CD8-positive, alpha-beta memory T cell (primary cell): ENCODE measurements around the gene AKAP13. TPM values are rescaled to one million over a fixed set of nuclear protein-coding genes. Genes with fewer than 3 reads are reported as not detected.
"Not testable (repeated sequence)": the region's sequence is repeated elsewhere in the genome, so short reads cannot be mapped to it uniquely, and the experiment has no call there.

Experiments used
- CTCF ChIA-PET: fragments of 350-600 bp; sonication (Branson Sonifier 250); formaldehyde crosslinking; loops from one replicate; lab custom pipeline; 2021; ENCODE audit warnings: antibody characterized with exemption; lab: Charles Lee
- POLR2A ChIA-PET: fragments of 350-600 bp; sonication (Branson Sonifier 250); formaldehyde crosslinking; loops from one replicate; lab custom pipeline; 2021; ENCODE audit warnings: antibody characterized with exemption; lab: Charles Lee
- DNase-seq, 5 donors: peaks; one replicate each; pipeline versions ENCODE4 v3.0.0 to v3.0.0-alpha.2; 2020 to 2022; ENCODE audit warnings: mixed read lengths in 1 of 5
- H3K27ac ChIP-seq: one replicate; pipeline ENCODE4 v1.7.0; 2013; ENCODE audit warnings: low read depth, mild to moderate bottlenecking, low read length, moderate library complexity
- H3K27me3 ChIP-seq: 2 replicates; pipeline ENCODE4 v1.7.0; 2013; ENCODE audit warnings: low read length, mild to moderate bottlenecking; ENCODE audit not compliant: insufficient read depth, poor library complexity, severe bottlenecking
- H3K36me3 ChIP-seq: 2 replicates; pipeline ENCODE4 v1.7.0; 2013; ENCODE audit warnings: mild to moderate bottlenecking, low read length, moderate library complexity; ENCODE audit not compliant: insufficient read depth
- H3K4me1 ChIP-seq: 2 replicates; pipeline ENCODE4 v1.7.0; 2013; ENCODE audit warnings: mild to moderate bottlenecking, low read length, moderate library complexity; ENCODE audit not compliant: insufficient read depth
- H3K4me3 ChIP-seq: 2 replicates; pipeline ENCODE4 v1.7.0; 2013; ENCODE audit warnings: mild to moderate bottlenecking, low read length
- H3K9me3 ChIP-seq: 2 replicates; pipeline ENCODE4 v1.7.0; 2013; ENCODE audit warnings: mild to moderate bottlenecking, low read length
- H3K27ac Mint-ChIP-seq, 8 donors: one replicate each; pipeline ENCODE4 v1.8.0; 2020 to 2021; ENCODE audit warnings: mixed read lengths in 8 of 8, mild to moderate bottlenecking in 6 of 8, inconsistent platforms in 3 of 8, moderate library complexity in 3 of 8
- H3K27me3 Mint-ChIP-seq, 2 donors: one replicate each; pipeline ENCODE4 v1.8.0; 2020 to 2021; ENCODE audit warnings: mixed read lengths in 2 of 2, mild to moderate bottlenecking in 1 of 2, moderate library complexity in 1 of 2
- H3K36me3 Mint-ChIP-seq, 3 donors: one replicate each; pipeline ENCODE4 v1.8.0; 2020 to 2021; ENCODE audit warnings: mixed read lengths in 3 of 3, inconsistent platforms in 1 of 3, mild to moderate bottlenecking in 1 of 3
- H3K4me1 Mint-ChIP-seq, 3 donors: one replicate each; pipeline ENCODE4 v1.8.0; 2020 to 2021; ENCODE audit warnings: mixed read lengths in 3 of 3, inconsistent platforms in 1 of 3, mild to moderate bottlenecking in 1 of 3
- H3K4me3 Mint-ChIP-seq, 7 donors: one replicate each; pipeline ENCODE4 v1.8.0; 2020 to 2021; ENCODE audit warnings: mixed read lengths in 7 of 7, mild to moderate bottlenecking in 6 of 7, moderate library complexity in 4 of 7, inconsistent platforms in 2 of 7
- H3K9me3 Mint-ChIP-seq, 5 donors: one replicate each; pipeline ENCODE4 v1.8.0; 2020 to 2022; ENCODE audit warnings: mixed read lengths in 5 of 5, mild to moderate bottlenecking in 3 of 5, moderate library complexity in 2 of 5, inconsistent platforms in 1 of 5
- polyA plus RNA-seq: library from polyadenylated mRNA; unstranded; fragments of 300-500 nt; fragmentation: Illumina TruSeq; gene quantifications from one replicate; pipeline ENCODE4 v1.2.3, GENCODE V29; 2021
- total RNA-seq, 2 experiments: library from RNA; stranded (reverse); gene quantifications; one replicate each; pipeline ENCODE4 v1.2.3, GENCODE V29; 2021

The AKAP13 gene
- total and polyA plus RNA-seq, 3 experiments from 2014 or later: 109 to 234 (median 113) TPM

DNA sequence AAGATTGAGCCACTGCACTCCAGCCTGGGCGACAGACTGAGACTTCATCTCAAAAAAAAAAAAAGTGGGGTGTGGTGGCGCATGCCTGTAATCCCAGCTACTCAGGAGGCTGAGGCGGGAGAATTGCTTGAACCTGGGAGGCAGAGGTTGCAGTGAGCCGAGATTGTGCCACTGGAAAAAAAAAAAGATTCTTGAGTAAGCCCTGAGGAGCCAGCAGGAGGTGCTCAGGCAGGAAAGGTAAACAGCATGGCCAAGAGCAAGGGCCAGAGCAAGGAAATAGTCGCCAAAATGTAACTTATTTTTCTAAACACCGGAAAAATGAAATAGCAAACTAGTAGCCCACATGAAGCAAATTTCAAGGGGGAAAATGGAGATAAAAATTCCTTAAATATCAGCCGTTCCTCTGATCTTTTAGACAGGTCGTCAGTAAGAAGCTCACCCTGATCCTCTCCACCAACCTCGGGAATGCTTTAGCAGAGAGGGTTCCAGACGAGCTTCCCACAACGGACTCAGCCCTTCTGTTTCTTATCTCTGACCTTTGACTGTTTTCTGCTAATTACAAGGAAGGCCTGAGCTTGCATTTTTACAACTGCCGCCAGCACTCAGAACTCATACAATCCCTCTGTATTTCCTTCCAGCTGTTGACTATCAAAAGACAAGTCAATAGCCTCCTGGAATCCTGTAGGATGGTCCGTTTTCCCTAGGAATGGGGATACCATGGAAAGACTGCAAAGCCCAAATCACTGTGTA is 45.0 kb upstream of the AKAP13 start:
- Histone ChIP-seq H3K27ac (no peak overlapping the region), H3K27me3 (no peaks in the 10 kb centered on the region), H3K4me1 (peaks cover 18% of the 10 kb centered on the region), H3K36me3 (no peaks in the 10 kb centered on the region), H3K4me3 (no peak overlapping the region), H3K9me3 (no peaks in the 10 kb centered on the region)
- H3K4me1 Mint-ChIP-seq: peaks cover 17 to 23% (median 17%) of the 10 kb centered on the region in 3 donors
- CTCF ChIA-PET: no interaction called here
- POLR2A ChIA-PET: no interaction called here
- no peak for DNase-seq
- peaks cover 0 to 2% (median 0%) of the 10 kb centered on the region in 5 donors for H3K9me3 Mint-ChIP-seq
- H3K36me3 Mint-ChIP-seq: no peaks in the 10 kb centered on the region
- peak overlapping the region in 1 of 8 donors; percentile 8 for H3K27ac Mint-ChIP-seq
- H3K27me3 Mint-ChIP-seq: no peaks in the 10 kb centered on the region
- H3K4me3 Mint-ChIP-seq: no peak overlapping the region

DNA sequence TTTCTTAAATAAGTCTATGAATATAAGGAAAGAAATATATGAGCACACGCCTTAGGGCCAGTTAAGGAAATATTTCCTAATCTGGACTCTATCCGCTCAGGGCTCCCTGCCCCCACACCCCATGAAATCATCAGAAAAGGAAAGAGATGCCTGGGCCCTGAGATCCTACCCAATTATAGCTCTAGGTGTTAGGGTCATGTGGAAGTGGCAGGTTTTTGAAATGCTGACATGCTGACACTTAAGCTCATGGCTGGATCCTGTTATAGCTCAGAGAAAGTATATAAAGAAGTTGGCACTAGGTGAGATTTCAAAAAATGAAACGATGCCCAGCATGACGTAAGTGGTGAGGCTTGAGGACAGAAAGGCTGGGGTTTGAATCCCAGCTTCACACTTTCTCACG is 43.5 kb upstream of the AKAP13 start:
- Mint-ChIP-seq H3K4me3 (no peak overlapping the region), H3K4me1 (peaks cover 2 to 8% (median 2%) of the 10 kb centered on the region in 3 donors), H3K27me3 (no peaks in the 10 kb centered on the region), H3K27ac (no peak overlapping the region), H3K9me3 (peaks cover 0 to 2% (median 0%) of the 10 kb centered on the region in 5 donors), H3K36me3 (no peaks in the 10 kb centered on the region)
- Histone ChIP-seq H3K27me3 (no peaks in the 10 kb centered on the region), H3K9me3 (no peaks in the 10 kb centered on the region), H3K4me3 (no peak overlapping the region), H3K4me1 (peaks cover 2% of the 10 kb centered on the region), H3K36me3 (no peaks in the 10 kb centered on the region), H3K27ac (no peak overlapping the region)
- ChIA-PET CTCF (interaction anchor here (0.9 to 1.1 kb wide), 2 partner anchors 41 to 167 kb away, joined by 3 to 4 read pairs; no protein-coding TSS in a partner anchor), POLR2A (no interaction called here)
- DNase-seq: no peak

DNA sequence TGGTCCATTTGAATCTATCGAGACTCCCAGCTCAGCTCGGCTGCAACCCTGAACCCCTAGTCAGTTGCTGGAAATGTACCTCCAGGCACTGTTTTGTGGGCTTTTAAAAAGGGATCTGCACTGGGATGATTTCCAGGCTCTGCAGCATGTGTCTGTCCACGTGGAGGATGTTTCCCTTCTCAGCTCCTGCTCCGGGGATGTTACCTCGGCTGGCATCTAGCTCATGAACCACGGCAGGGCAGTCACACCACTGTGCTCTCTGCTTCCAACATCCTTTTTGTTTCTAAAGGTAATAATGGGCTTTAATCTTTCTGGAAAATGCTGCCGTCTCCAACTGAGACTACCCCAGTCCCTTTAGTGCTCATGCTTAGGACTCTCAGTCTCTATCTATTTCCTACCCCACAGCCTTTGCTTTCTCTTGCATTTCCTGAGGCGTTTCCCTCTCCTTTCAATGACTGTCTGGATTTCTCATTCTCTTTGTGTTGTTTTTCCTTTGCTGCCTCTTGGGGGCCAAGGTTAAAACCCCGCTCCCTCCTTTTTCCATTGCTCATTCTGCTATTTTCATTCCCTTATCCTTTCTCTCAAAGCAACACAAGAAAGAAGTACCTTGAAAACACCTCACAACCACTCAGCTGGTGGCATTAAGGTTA is 42.9 kb upstream of the AKAP13 start:
- Histone ChIP-seq H3K4me3 (no peak overlapping the region), H3K9me3 (no peaks in the 10 kb centered on the region), H3K27ac (no peak overlapping the region), H3K36me3 (no peaks in the 10 kb centered on the region), H3K27me3 (no peaks in the 10 kb centered on the region), H3K4me1 (no peaks in the 10 kb centered on the region)
- Mint-ChIP-seq H3K36me3 (no peaks in the 10 kb centered on the region), H3K4me1 (peaks cover 0 to 4% (median under 1%) of the 10 kb centered on the region in 3 donors), H3K4me3 (no peak overlapping the region), H3K9me3 (peaks cover 0 to 2% (median 0%) of the 10 kb centered on the region in 5 donors), H3K27me3 (no peaks in the 10 kb centered on the region), H3K27ac (no peak overlapping the region)
- ChIA-PET CTCF (interaction anchor here (0.9 to 1.1 kb wide), 2 partner anchors 41 to 166 kb away, joined by 3 to 4 read pairs; no protein-coding TSS in a partner anchor), POLR2A (no interaction called here)
- no peak for DNase-seq

DNA sequence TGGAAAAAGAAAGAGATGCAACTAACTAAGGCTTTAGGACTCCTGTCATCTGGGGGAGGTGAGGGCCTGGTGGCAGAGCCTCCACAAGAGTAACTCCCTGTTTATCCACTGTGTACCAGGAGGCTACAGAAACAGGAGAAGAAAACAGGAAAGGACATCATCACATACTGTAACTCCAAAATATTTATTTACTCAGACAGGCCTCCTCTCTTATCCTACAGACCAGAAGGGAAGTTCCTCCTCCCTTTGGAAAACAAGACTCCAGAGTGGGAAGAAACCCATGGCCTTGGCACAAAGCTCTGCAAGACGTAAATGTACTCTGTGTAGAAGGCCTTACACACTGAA is 40.1 kb upstream of the AKAP13 start:
- Histone ChIP-seq H3K27ac (no peak overlapping the region), H3K27me3 (no peaks in the 10 kb centered on the region), H3K9me3 (no peaks in the 10 kb centered on the region), H3K36me3 (no peaks in the 10 kb centered on the region), H3K4me1 (no peaks in the 10 kb centered on the region), H3K4me3 (no peak overlapping the region)
- peak overlapping the region in 1 of 8 donors; percentile 27 for H3K27ac Mint-ChIP-seq
- no peaks in the 10 kb centered on the region for H3K9me3 Mint-ChIP-seq
- no peak overlapping the region for H3K4me3 Mint-ChIP-seq
- H3K36me3 Mint-ChIP-seq: no peaks in the 10 kb centered on the region
- no peak for DNase-seq
- no peaks in the 10 kb centered on the region for H3K27me3 Mint-ChIP-seq
- CTCF ChIA-PET: interaction anchor here (0.8 to 1.7 kb wide), 3 partner anchors 9 to 45 kb away, joined by 3 to 4 read pairs (median 4); no protein-coding TSS in a partner anchor
- POLR2A ChIA-PET: no interaction called here
- no peaks in the 10 kb centered on the region for H3K4me1 Mint-ChIP-seq

DNA sequence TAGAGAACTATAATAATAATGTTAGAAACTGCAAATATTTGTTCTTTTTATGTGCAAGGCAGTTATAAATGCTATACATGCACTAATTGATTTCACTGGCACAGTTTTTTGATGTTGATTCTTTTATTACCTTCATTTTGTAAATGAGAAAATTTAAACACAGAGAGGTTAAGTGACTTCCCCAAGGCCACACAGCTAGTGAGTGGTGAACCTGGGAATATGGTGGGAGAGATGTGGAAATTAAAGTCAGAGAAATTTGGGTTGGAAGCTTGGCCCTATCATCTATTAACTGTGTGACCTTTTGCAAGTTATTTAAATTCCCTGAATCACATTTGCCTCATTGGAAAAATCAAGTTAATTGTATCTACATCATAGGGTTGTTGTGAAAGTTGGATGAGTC is 39.6 kb upstream of the AKAP13 start:
- Mint-ChIP-seq H3K27me3 (no peaks in the 10 kb centered on the region), H3K9me3 (no peaks in the 10 kb centered on the region), H3K27ac (no peak overlapping the region), H3K4me1 (no peaks in the 10 kb centered on the region), H3K4me3 (no peak overlapping the region), H3K36me3 (no peaks in the 10 kb centered on the region)
- H3K27ac ChIP-seq: no peak overlapping the region
- no peak overlapping the region for H3K4me3 ChIP-seq
- H3K36me3 ChIP-seq: no peaks in the 10 kb centered on the region
- CTCF ChIA-PET: interaction anchor here (1.6 kb wide), 1 partner anchor 9 kb away, joined by 4 read pairs; no protein-coding TSS in a partner anchor
- no peaks in the 10 kb centered on the region for H3K27me3 ChIP-seq
- no peak for DNase-seq
- H3K9me3 ChIP-seq: no peaks in the 10 kb centered on the region
- no peaks in the 10 kb centered on the region for H3K4me1 ChIP-seq
- POLR2A ChIA-PET: no interaction called here

DNA sequence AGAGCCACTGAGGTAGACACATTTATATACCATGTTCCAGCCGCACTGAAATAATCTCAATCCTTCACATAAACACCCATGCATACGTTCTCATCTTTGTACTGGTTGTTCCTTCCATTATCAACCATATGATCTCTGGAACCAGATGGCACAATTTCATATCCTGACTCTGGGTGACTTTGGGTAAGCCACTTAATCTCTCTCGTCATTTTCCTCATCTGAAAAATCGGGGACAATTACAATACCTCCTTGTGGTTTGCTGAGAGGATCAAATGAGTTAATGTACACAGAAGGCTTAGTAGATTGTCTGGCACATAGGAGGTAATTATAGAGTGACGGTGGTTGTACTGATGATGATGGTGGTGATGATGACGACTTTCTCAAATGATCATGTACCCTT is 38.2 kb upstream of the AKAP13 start:
- H3K4me1 Mint-ChIP-seq, H3K9me3 Mint-ChIP-seq, H3K4me1 ChIP-seq, DNase-seq, H3K27me3 Mint-ChIP-seq, H3K36me3 Mint-ChIP-seq, H3K4me3 ChIP-seq, H3K9me3 ChIP-seq, H3K27ac ChIP-seq, POLR2A ChIA-PET, H3K36me3 ChIP-seq, H3K27me3 ChIP-seq, H3K4me3 Mint-ChIP-seq, CTCF ChIA-PET: not testable (repeated sequence)
- peak overlapping the region in 1 of 8 donors; percentile 5 for H3K27ac Mint-ChIP-seq

DNA sequence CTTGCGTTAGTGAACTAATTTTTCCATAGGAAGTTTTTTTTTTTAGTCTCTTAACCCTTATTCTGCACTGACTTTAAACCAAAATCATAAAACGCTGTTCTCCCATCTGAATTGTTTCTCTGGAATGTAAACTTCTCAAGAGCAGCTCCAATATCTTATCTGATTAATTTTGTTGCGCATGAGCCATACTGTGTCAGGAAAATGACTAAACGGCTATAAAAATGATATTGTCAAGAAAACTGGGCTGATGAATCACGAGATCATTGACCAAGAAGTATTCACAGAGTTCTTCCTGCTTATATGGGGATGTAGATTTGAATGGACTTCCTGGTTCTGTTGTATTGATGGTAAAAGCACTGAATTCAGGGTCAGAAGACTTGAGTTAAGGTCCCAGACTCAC is 37.0 kb upstream of the AKAP13 start:
- H3K4me1 Mint-ChIP-seq: peaks cover 9 to 15% (median 13%) of the 10 kb centered on the region in 3 donors
- H3K27me3 ChIP-seq, DNase-seq, H3K4me3 Mint-ChIP-seq, H3K4me1 ChIP-seq, H3K27ac Mint-ChIP-seq, H3K36me3 ChIP-seq, H3K9me3 Mint-ChIP-seq, H3K27me3 Mint-ChIP-seq, H3K36me3 Mint-ChIP-seq, H3K4me3 ChIP-seq, H3K27ac ChIP-seq, CTCF ChIA-PET, H3K9me3 ChIP-seq: not testable (repeated sequence)
- POLR2A ChIA-PET: interaction anchor here (0.7 kb wide), 1 partner anchor 40 kb away, joined by 4 read pairs; no protein-coding TSS in a partner anchor

DNA sequence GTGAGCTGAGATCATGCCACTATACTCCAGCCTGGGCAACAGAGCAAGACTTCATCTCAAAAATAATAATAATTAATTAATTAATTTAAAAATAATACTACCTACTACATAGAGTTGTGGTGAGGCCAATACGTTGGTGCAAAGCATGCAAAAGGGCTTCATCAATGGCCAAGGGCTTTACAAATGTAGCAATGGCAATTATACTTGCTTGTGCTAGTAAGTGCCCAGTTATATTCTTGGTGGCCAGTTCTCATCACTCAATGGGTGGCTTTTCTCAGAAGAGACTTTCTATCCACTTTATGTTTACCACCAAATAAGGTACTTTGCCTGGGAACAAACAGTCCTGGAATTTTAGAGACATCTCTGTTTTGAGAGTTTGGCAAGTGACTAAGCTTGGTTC is 36.2 kb upstream of the AKAP13 start:
- DNase-seq, H3K9me3 Mint-ChIP-seq, H3K27me3 Mint-ChIP-seq, H3K27me3 ChIP-seq, H3K27ac Mint-ChIP-seq, H3K4me3 ChIP-seq, CTCF ChIA-PET, H3K36me3 Mint-ChIP-seq, H3K4me1 ChIP-seq, H3K36me3 ChIP-seq, H3K4me3 Mint-ChIP-seq, H3K27ac ChIP-seq, H3K9me3 ChIP-seq: not testable (repeated sequence)
- POLR2A ChIA-PET: interaction anchor here (0.6 kb wide), 1 partner anchor 133 kb away, joined by 15 read pairs; no protein-coding TSS in a partner anchor
- peaks cover 17 to 19% (median 17%) of the 10 kb centered on the region in 3 donors for H3K4me1 Mint-ChIP-seq
